H9 (cell line): ENCODE data around the gene OSM. TPM values are rescaled to one million over a fixed set of nuclear protein-coding genes. Genes with fewer than 3 reads are reported as not detected.

ENCODE experiments used
- DNase-seq: peaks from one replicate; pipeline ENCODE4 v3.0.0-alpha.2; 2017
- H2AFZ ChIP-seq: one replicate; pipeline ENCODE4 v1.6.1; 2013; ENCODE audit warnings: mild to moderate bottlenecking, low read length, control low read depth, moderate library complexity
- H2AK5ac ChIP-seq: 2 replicates; pipeline ENCODE4 v1.6.1; 2013; ENCODE audit warnings: low read length, control low read depth, mixed read lengths; ENCODE audit not compliant: insufficient read length
- H2BK120ac ChIP-seq: one replicate; pipeline ENCODE4 v1.6.1; 2013; ENCODE audit warnings: low read depth, mild to moderate bottlenecking, low read length, control low read depth, inconsistent platforms; ENCODE audit not compliant: poor library complexity, severe bottlenecking
- H2BK12ac ChIP-seq: 2 replicates; pipeline ENCODE4 v1.6.1; 2013; ENCODE audit warnings: low read length, control low read depth, mixed read lengths, low read depth; ENCODE audit not compliant: insufficient read length
- H2BK15ac ChIP-seq: 2 replicates; pipeline ENCODE4 v1.6.1; 2013; ENCODE audit warnings: low read depth, low read length, control low read depth
- H2BK20ac ChIP-seq: one replicate; pipeline ENCODE4 v1.6.1; 2013; ENCODE audit warnings: low read depth, mild to moderate bottlenecking, low read length, control low read depth, inconsistent platforms; ENCODE audit not compliant: poor library complexity, severe bottlenecking
- H2BK5ac ChIP-seq: 2 replicates; pipeline ENCODE4 v1.6.1; 2013; ENCODE audit warnings: low read length, control low read depth, mixed read lengths; ENCODE audit not compliant: insufficient read length
- H3K14ac ChIP-seq: 2 replicates; pipeline ENCODE4 v1.6.1; 2013; ENCODE audit warnings: low read length, control low read depth; ENCODE audit not compliant: insufficient read depth
- H3K18ac ChIP-seq: 2 replicates; pipeline ENCODE4 v1.6.1; 2013; ENCODE audit warnings: low read depth, mild to moderate bottlenecking, mixed read lengths, low read length, control low read depth; ENCODE audit not compliant: insufficient read length
- H3K23ac ChIP-seq: 2 replicates; pipeline ENCODE4 v1.6.1; 2013; ENCODE audit warnings: low read length, control low read depth, mixed read lengths, low read depth; ENCODE audit not compliant: insufficient read length
- H3K23me2 ChIP-seq: 2 replicates; pipeline ENCODE4 v1.6.1; 2013; ENCODE audit warnings: low read depth, mild to moderate bottlenecking, mixed read lengths, low read length, control low read depth; ENCODE audit not compliant: insufficient read length, poor library complexity, severe bottlenecking
- H3K27ac ChIP-seq: 2 replicates; pipeline ENCODE4 v1.5.1; 2013; ENCODE audit warnings: low read length, control low read depth, mixed read lengths, low read depth; ENCODE audit not compliant: insufficient read length
- H3K27me3 ChIP-seq: 2 replicates; pipeline ENCODE4 v1.6.1; 2013; ENCODE audit warnings: low read length, control low read depth, inconsistent platforms; ENCODE audit not compliant: insufficient read depth
- H3K4ac ChIP-seq: 2 replicates; pipeline ENCODE4 v1.6.1; 2013; ENCODE audit warnings: low read depth, mild to moderate bottlenecking, control low read depth, inconsistent platforms, low read length, moderate library complexity
- H3K4me1 ChIP-seq: 2 replicates; pipeline ENCODE4 v1.6.1; 2013; ENCODE audit warnings: low read length, control low read depth, inconsistent platforms; ENCODE audit not compliant: insufficient read depth
- H3K4me2 ChIP-seq: 2 replicates; pipeline ENCODE4 v1.6.1; 2013; ENCODE audit warnings: low read length, control low read depth, mixed read lengths; ENCODE audit not compliant: insufficient read length, insufficient read depth
- H3K56ac ChIP-seq: 2 replicates; pipeline ENCODE4 v1.6.1; 2013; ENCODE audit warnings: low read depth, mild to moderate bottlenecking, mixed read lengths, low read length, control low read depth; ENCODE audit not compliant: insufficient read length
- H3K79me1 ChIP-seq: 2 replicates; pipeline ENCODE4 v1.6.1; 2013; ENCODE audit warnings: low read depth, mild to moderate bottlenecking, moderate library complexity, low read length, control low read depth, inconsistent platforms; ENCODE audit not compliant: insufficient read depth, poor library complexity, severe bottlenecking
- H3K79me2 ChIP-seq: 2 replicates; pipeline ENCODE4 v1.6.1; 2013; ENCODE audit warnings: low read length, control low read depth, inconsistent platforms; ENCODE audit not compliant: insufficient read depth
- H3K9ac ChIP-seq: 2 replicates; pipeline ENCODE4 v1.6.1; 2013; ENCODE audit warnings: low read length, control low read depth, mixed read lengths; ENCODE audit not compliant: insufficient read length; ENCODE audit errors: extremely low read depth
- H3K9me3 ChIP-seq: one replicate; pipeline ENCODE4 v1.6.1; 2013; ENCODE audit warnings: low read depth, low read length, inconsistent platforms; ENCODE audit not compliant: control insufficient read depth
- H3T11ph ChIP-seq: one replicate; pipeline ENCODE4 v1.6.1; 2013; ENCODE audit warnings: mild to moderate bottlenecking, low read length, control low read depth, inconsistent platforms
- H4K20me1 ChIP-seq: one replicate; pipeline ENCODE4 v1.6.1; 2013; ENCODE audit not compliant: control insufficient read depth, insufficient read length, insufficient read depth
- H4K5ac ChIP-seq: 2 replicates; pipeline ENCODE4 v1.6.1; 2013; ENCODE audit warnings: low read depth, mild to moderate bottlenecking, mixed read lengths, low read length, control low read depth; ENCODE audit not compliant: insufficient read length
- H4K8ac ChIP-seq: replicated peaks from 2 replicates; pipeline ENCODE4 v1.6.1; 2013; ENCODE audit warnings: low read length, control low read depth, mixed read lengths, low read depth; ENCODE audit not compliant: insufficient read length
- H4K91ac ChIP-seq: 2 replicates; pipeline ENCODE4 v1.6.1; 2013; ENCODE audit warnings: low read depth, mild to moderate bottlenecking, moderate library complexity, mixed read lengths, low read length, control low read depth; ENCODE audit not compliant: insufficient read length
- H3K27ac Mint-ChIP-seq, 3 experiments: 2 replicates in 2 of 3; 3 replicates in 1 of 3; pipeline ENCODE4 v1.8.0; 2020 to 2021; ENCODE audit warnings: mixed read lengths in 3 of 3, mild to moderate bottlenecking in 1 of 3, moderate library complexity in 1 of 3
- H3K27me3 Mint-ChIP-seq: 2 replicates; pipeline ENCODE4 v1.8.0; 2021; ENCODE audit warnings: low read depth, mild to moderate bottlenecking, moderate library complexity, mixed read lengths
- H3K36me3 Mint-ChIP-seq, 3 experiments: 2 replicates in 2 of 3; 3 replicates in 1 of 3; pipeline ENCODE4 v1.8.0; 2020 to 2021; ENCODE audit warnings: low read depth in 3 of 3, mixed read lengths in 3 of 3; ENCODE audit not compliant: insufficient read depth in 1 of 3
- H3K4me1 Mint-ChIP-seq, 2 experiments: 2 replicates each; pipeline ENCODE4 v1.8.0; 2020; ENCODE audit warnings: mixed read lengths in 2 of 2
- H3K4me3 Mint-ChIP-seq, 2 experiments: 2 replicates in 1 of 2; 3 replicates in 1 of 2; pipeline ENCODE4 v1.8.0; 2020 to 2021; ENCODE audit warnings: mild to moderate bottlenecking in 2 of 2, mixed read lengths in 2 of 2, moderate library complexity in 1 of 2
- H3K9me3 Mint-ChIP-seq, 2 experiments: 2 replicates in 1 of 2; 3 replicates in 1 of 2; pipeline ENCODE4 v1.8.0; 2020; ENCODE audit warnings: mild to moderate bottlenecking in 2 of 2, mixed read lengths in 2 of 2, moderate library complexity in 1 of 2
- CTCF ChIP-seq: fragments of 200-600 bp; sonication (generic); conservative IDR thresholded peaks from 3 replicates; pipeline ENCODE4 v1.8.0; 2021; ENCODE audit warnings: antibody characterized with exemption, mild to moderate bottlenecking
- WGBS: extraction: QIAGEN DNeasy Blood & Tissue Kit; methylation state at CpG from one replicate; pipeline ENCODE4 v1.1.7; 2013; ENCODE audit warnings: missing lambda C conversion rate, low lambda C conversion rate, mixed read lengths; ENCODE audit not compliant: insufficient read length; ENCODE audit errors: extremely low coverage; 5-methylcytosine and 5-hydroxymethylcytosine counted together
- total RNA-seq: library from RNA; stranded (reverse); gene quantifications from 2 replicates; pipeline ENCODE4 v1.2.1, GENCODE V29; 2021

OSM gene
- total RNA-seq, 1 experiment from 2014 or later: not detected

GRCh38 chr22:30286813-30287647, 20.4 kb upstream of the OSM start:
- H3K27ac ChIP-seq: no peak overlapping the region
- H3K27ac Mint-ChIP-seq: no peak overlapping the region
- peak; percentile 98 for TF ChIP-seq CTCF

More at GRCh38 chr22:30286813-30287647, 20.4 kb upstream of the OSM start:
- no peaks in the 10 kb centered on the region for H3K79me1 ChIP-seq
- H2BK12ac ChIP-seq: no peak overlapping the region
- no peak overlapping the region for H3K56ac ChIP-seq
- no peak overlapping the region for H4K5ac ChIP-seq
- no peak overlapping the region for H3K4me2 ChIP-seq
- DNase-seq: peak; percentile 88
- no peak overlapping the region for H2AK5ac ChIP-seq
- H4K8ac ChIP-seq: no peak overlapping the region
- H4K91ac ChIP-seq: no peak overlapping the region
- no peak overlapping the region for H3K9ac ChIP-seq
- Mint-ChIP-seq H3K27me3 (no peaks in the 10 kb centered on the region), H3K9me3 (no peaks in the 10 kb centered on the region), H3K36me3 (peaks cover 0 to 2% (median 0%) of the 10 kb centered on the region in 3 experiments; a peak in 1 of 7 replicates), H3K4me3 (no peak overlapping the region), H3K4me1 (peaks cover 5 to 16% of the 10 kb centered on the region in 2 experiments)
- no peaks in the 10 kb centered on the region for H3K27me3 ChIP-seq
- no peaks in the 10 kb centered on the region for H3K9me3 ChIP-seq
- H3K4me1 ChIP-seq: no peaks in the 10 kb centered on the region; the same call in 1 of the 2 replicates
- no CpG with 5 or more reads among the region's 31 CpGs for WGBS
- no peak overlapping the region for H2BK5ac ChIP-seq
- no peak overlapping the region for H2BK20ac ChIP-seq
- no peak overlapping the region for H2BK120ac ChIP-seq
- H3K79me2 ChIP-seq: no peaks in the 10 kb centered on the region
- no peak overlapping the region for H3K23ac ChIP-seq
- H2AFZ ChIP-seq: no peak overlapping the region
- H3K14ac ChIP-seq: no peak overlapping the region
- no peak overlapping the region for H3K18ac ChIP-seq
- H3K23me2 ChIP-seq: peaks cover 8% of the 10 kb centered on the region
- H3T11ph ChIP-seq: no peak overlapping the region
- H2BK15ac ChIP-seq: no peak overlapping the region
- H3K4ac ChIP-seq: no peak overlapping the region
- no peaks in the 10 kb centered on the region for H4K20me1 ChIP-seq
